Endothelial cell of umbilical vein (primary cell): ENCODE data around the gene HEATR5B.

Experiments
- EZH2 ChIP-seq: IDR thresholded peaks from 2 replicates; pipeline ENCODE4 v1.6.1; 2012; ENCODE audit warnings: borderline replicate concordance, low read depth, mild to moderate bottlenecking, moderate library complexity, low read length, inconsistent platforms; ENCODE audit not compliant: severe bottlenecking
- FOS ChIP-seq: IDR thresholded peaks from 2 replicates; pipeline ENCODE4 v1.6.1; 2011; ENCODE audit warnings: mild to moderate bottlenecking, low read length, moderate library complexity, borderline replicate concordance; ENCODE audit not compliant: insufficient read depth
- GATA2 ChIP-seq: IDR thresholded peaks from 2 replicates; pipeline ENCODE4 v1.7.0; 2011; ENCODE audit warnings: low read depth, mild to moderate bottlenecking, moderate library complexity, mixed read lengths, low read length; ENCODE audit not compliant: insufficient read length, insufficient read depth
- JUN ChIP-seq: IDR thresholded peaks from 2 replicates; pipeline ENCODE4 v1.6.1; 2011; ENCODE audit warnings: borderline replicate concordance, low read depth; ENCODE audit not compliant: insufficient read length, insufficient read depth
- MAX ChIP-seq: IDR thresholded peaks from 2 replicates; pipeline ENCODE4 v1.6.1; 2011; ENCODE audit not compliant: insufficient read depth, insufficient read length
- MYC ChIP-seq: IDR thresholded peaks from one replicate; pipeline ENCODE4 v1.6.1; 2011; ENCODE audit warnings: mild to moderate bottlenecking, low read depth, low read length
- POLR2A ChIP-seq: IDR thresholded peaks from 2 replicates; pipeline ENCODE4 v1.6.1; 2012; ENCODE audit warnings: low read depth, mild to moderate bottlenecking, control low read depth, low read length
- POLR2AphosphoS5 ChIP-seq: IDR thresholded peaks from 2 replicates; pipeline ENCODE4 v1.6.1; 2012; ENCODE audit warnings: low read depth, mild to moderate bottlenecking, control low read depth, low read length, moderate library complexity; ENCODE audit not compliant: insufficient read depth
- TF ChIP-seq, protein P1 (sequence below), 2 donors: IDR thresholded peaks; 1 replicate in 1 of 2; 2 replicates in 1 of 2; pipeline ENCODE4 v1.5.1; 2011; ENCODE audit warnings: low read length in 2 of 2, mild to moderate bottlenecking in 2 of 2, moderate library complexity in 2 of 2, control low read depth in 1 of 2, inconsistent platforms in 1 of 2, low read depth in 1 of 2; ENCODE audit not compliant: insufficient read depth in 1 of 2; ENCODE audit errors: extremely low read depth in 1 of 2

GRCh38 chr2:37085731-37086147, 1.6 kb upstream of the HEATR5B start:
- TF ChIP-seq POLR2AphosphoS5, result no peak
- no peak for TF ChIP-seq POLR2A
- TF ChIP-seq, protein P1, sequence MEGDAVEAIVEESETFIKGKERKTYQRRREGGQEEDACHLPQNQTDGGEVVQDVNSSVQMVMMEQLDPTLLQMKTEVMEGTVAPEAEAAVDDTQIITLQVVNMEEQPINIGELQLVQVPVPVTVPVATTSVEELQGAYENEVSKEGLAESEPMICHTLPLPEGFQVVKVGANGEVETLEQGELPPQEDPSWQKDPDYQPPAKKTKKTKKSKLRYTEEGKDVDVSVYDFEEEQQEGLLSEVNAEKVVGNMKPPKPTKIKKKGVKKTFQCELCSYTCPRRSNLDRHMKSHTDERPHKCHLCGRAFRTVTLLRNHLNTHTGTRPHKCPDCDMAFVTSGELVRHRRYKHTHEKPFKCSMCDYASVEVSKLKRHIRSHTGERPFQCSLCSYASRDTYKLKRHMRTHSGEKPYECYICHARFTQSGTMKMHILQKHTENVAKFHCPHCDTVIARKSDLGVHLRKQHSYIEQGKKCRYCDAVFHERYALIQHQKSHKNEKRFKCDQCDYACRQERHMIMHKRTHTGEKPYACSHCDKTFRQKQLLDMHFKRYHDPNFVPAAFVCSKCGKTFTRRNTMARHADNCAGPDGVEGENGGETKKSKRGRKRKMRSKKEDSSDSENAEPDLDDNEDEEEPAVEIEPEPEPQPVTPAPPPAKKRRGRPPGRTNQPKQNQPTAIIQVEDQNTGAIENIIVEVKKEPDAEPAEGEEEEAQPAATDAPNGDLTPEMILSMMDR (IDR thresholded peaks at IDR 0.05; ENCODE audit: extremely low read depth in 1 of 2, insufficient read depth in 1 of 2, low read depth in 1 of 2, low read length in 2 of 2), result no peak
- peak; percentile 55 for TF ChIP-seq JUN
- TF ChIP-seq GATA2, result no peak
- TF ChIP-seq MAX, result no peak
- no peak for TF ChIP-seq MYC
- TF ChIP-seq EZH2, result no peak
- TF ChIP-seq FOS, result peak; percentile 20
